GM12801 (cell line): Measurements from ENCODE around the gene CHRNA1.

Experiments
- TF ChIP-seq, protein P1 (sequence below): IDR thresholded peaks from one replicate; pipeline ENCODE4 v1.5.1; 2011; ENCODE audit warnings: control low read depth; ENCODE audit not compliant: insufficient read length; ENCODE audit errors: extremely low read depth

Gene CHRNA1

DNA sequence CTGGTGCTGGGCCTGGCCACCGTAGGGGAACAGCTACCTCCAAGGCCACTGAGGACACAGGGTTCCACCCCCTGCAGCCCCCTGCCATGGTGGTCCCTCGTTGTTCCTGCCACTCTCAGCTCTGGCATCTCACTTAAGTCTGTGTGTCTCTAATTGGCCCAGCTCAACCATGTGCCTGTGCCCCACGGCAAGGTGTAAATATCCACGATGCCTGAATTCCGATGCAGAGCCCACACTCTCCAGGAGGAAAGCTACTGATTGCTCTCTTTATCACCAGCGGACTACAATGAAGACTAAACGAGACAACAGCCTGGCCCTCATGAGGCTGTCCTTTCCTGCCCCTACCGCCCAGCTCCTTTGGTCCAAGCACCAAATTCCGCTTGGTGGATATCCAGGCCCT lies 17.0 kb upstream of the CHRNA1 start:
- TF ChIP-seq, protein P1, sequence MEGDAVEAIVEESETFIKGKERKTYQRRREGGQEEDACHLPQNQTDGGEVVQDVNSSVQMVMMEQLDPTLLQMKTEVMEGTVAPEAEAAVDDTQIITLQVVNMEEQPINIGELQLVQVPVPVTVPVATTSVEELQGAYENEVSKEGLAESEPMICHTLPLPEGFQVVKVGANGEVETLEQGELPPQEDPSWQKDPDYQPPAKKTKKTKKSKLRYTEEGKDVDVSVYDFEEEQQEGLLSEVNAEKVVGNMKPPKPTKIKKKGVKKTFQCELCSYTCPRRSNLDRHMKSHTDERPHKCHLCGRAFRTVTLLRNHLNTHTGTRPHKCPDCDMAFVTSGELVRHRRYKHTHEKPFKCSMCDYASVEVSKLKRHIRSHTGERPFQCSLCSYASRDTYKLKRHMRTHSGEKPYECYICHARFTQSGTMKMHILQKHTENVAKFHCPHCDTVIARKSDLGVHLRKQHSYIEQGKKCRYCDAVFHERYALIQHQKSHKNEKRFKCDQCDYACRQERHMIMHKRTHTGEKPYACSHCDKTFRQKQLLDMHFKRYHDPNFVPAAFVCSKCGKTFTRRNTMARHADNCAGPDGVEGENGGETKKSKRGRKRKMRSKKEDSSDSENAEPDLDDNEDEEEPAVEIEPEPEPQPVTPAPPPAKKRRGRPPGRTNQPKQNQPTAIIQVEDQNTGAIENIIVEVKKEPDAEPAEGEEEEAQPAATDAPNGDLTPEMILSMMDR: no peak

DNA sequence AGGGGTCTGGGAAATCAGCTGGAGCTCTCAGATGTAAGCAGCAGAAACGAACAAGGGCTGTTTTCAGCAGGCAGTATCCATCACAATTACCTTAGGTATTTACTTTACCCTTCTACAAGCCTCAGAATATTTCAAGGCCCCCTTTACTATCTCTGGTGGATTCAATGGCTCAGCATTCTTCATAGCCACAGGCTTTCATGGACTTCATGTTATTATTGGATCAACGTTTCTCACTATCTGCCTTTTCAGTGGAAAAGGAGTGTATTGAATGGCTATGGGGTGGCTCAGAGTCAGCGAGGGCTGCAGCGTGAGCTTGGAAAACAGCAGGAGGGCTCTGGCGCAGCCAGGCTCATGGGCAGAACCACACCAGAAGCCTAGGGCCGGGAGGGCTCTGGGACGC lies 16.6 kb upstream of the CHRNA1 start:
- TF ChIP-seq, protein P1: no peak

DNA sequence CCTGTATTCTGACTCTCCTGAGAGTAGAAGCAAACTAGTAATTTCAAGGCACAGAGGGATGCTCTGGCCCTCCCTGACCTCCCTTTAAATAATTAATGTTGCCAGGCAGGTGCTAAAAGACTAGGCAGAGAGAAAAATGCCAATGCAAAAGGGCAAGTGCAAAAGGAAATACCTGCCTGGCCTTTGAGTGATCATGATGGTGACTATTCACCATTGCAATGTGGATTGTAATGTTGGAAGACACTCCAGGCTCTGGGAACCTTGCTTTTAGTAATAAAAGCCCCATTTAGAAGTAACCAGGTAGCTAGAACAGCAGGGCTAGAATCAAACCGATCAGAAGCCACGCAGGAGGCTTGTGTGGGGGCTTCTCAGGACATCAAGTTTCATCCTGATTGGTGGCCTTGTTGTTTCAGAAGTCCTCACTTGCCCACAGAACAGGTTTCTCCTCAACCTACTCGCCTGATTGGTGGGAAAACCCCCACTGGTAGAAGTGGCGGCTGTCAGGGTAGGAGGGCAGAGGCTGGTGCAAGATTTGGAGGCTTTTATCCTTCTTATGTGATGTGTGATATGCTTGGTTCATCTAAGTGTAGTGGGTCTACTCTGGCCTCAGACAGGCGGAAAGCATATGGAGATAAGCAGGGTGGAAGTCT lies 16.0 kb upstream of the CHRNA1 start:
- TF ChIP-seq, protein P1: no peak

DNA sequence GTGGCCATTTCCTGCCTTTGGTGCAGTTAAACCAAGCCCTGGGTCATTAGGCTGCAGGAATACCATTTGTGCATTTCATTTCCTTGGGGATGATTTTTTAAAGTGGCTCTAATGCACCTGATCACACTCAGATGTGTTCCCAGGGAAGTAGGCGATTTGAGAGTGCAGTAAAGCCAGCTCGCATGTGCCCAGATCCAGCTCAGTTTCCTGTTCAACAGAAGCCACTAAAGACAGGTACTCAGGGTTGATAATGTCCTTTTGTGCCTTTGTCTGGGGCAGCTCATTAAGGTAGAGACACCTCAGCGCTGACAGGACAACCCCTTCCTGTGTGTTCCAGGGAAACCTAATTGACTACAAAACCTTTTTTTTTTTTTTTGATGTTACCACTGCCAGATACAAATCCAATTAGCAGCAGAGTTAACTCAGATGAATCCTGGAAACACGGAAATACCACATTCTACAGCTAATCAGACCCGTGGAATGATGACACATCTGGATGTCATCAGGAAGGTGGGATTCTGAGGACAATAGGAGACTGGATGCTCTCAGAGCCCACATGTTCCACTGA lies 15.2 kb upstream of the CHRNA1 start:
- TF ChIP-seq, protein P1: no peak

DNA sequence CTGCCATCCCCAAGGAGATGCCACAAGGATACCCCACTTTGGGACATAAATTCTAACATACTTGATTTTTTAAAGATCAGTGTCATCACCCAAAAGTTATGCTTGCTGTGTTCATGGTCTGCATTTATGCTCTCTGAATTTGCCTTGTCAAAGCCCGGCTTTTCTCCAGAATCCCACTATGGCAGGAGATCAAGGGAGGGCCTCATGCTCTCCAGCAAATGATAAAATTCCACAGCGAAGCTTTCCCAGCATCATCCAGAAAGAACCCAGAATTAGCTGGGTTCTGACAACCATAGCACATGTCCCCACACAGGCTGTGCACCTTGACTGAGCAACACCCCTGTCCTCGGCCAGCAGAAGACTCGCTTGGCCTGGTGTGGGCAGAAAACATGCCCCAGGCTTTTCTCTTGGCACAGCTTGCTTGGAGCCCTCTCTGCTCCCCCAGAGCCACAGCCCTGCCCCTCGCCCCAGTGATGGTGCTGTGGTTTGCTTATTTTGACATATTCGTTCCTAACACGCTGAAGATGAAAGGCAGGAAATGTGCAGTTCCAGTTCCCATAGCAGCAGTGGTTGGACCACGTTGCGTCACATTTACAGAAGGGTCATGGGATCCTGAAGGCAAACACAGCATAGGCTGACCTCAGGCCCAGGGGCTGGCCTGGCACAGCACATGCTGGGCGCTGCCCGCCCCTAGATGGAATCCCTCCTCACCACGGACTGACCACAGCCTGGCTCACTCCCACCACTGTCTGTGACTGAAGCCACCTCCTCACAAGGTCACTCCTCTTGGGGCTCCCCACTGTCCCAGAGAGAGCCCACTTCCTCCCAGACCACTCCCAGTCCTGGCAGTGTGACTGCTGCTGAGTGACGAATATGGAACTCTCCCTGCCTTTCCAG lies 14.1 kb upstream of the CHRNA1 start:
- TF ChIP-seq, protein P1: no peak

DNA sequence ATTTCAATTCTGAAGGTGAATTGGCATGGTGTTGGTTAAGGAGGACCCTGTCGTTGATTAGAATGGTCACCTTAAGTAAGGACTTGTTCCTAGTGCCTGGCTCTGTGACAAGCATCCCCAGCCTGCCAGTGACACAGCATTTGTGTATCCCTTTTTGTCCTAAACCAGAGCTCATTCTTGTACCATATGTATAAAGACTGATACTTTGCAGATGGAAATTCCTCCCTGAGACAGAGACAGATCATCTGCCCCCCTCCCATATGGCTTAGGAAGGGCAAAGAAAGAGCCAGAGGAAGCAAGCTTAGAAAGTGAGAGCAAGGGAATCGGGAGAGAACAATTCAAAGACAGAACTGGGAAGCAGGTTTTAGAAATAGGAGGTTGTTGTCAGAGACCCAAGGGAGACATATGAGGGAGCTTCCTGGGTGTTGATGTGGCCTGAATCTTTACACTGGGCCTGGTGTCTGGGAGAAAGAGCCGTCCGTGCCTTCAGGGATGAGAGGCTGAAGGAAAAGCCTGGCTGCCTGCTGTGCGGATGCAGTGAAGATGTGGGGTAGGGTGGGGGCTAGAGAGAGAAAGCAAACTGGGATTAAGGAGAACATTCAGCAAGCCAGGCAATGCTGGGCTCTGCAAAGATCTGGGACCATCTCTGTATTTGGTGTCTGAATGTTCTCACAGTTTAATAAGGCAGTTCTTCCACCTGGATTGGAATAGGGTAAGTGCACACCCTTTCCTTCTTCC lies 13.2 kb upstream of the CHRNA1 start:
- TF ChIP-seq, protein P1: no peak

DNA sequence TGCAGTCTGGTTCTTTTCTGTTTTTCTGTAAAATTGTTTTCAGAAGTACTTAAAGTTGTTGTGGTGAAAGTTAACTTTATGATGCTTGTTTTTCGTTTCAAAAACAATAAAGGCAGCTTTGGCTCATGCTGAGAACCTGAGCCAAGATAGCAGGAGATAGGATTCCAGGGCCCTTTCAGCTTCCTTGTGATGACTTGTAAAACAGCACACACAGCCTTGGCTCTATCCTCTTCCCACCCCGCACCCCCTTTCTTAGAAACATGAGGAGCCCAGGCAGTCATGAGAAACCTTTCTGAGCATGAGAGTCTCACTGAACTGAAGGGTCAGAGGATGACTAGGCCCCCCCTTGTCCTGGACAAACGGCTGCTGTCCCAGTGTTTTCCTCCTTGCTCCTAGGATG lies 12.4 kb upstream of the CHRNA1 start:
- TF ChIP-seq, protein P1: no peak
